ENCODE data around the gene MKNK1. TPM values are rescaled to one million over a fixed set of nuclear protein-coding genes. Genes with fewer than 3 reads are reported as not detected.

Gene MKNK1
- polyA plus RNA-seq, 1 donor = 40.9 TPM

DNA sequence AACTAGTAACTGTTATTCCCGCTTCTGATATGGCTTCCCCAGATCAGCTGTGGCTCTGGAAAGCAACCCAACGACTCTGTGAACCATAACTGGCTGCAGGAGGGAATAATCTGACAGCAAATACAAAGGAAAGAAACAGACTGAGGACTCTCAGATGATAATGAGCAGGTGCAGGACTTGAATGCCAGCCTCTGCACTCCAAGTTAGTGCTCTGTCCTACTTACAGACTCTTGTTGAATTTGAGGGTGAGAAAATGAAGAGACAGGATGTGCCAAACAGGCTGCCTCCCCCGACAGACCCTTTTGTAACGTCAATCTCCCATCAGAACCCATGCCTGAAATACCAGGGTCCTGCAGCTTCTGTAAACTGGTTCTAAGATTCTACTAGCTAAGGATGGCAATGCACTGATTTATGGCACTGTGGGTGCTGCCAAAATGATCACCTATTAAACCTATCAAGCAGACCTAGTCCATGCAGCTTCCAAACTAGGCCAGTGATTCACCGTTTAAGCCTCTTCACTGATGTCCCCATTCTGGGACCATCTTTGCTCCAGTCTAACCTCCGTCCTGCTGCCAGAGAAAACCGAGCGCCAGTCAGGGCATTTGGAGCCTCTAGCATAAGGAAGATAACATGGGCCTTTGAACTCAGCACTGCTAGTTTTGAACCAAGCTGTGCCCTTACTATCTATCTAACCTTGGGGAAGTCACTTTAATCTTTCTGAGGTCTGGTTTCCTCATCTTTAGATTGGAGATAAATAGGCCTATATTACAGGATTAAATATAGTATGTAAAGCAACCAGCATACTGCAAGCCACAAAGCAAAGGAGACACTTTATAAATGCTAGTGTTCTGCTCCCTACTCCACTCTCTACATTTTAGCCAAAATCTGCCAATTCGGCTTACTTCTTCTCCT is 4.8 kb downstream of the MKNK1 start:
- no peaks in the 10 kb centered on the region for H3K36me3 ChIP-seq (ENCODE audit: control insufficient read depth, insufficient read depth, low read length)
- no peaks in the 10 kb centered on the region for H3K27me3 ChIP-seq (ENCODE audit: control insufficient read depth, insufficient read depth, low read length)
- H3K27ac ChIP-seq (ENCODE audit: low read length) = no peak overlapping the region
- WGBS (ENCODE audit: insufficient coverage, low lambda C conversion rate) = 100% methylated on average over 1 of the region's 9 CpGs
- H3K9me3 ChIP-seq (ENCODE audit: control insufficient read depth, low read depth, low read length) = no peaks in the 10 kb centered on the region
- H3K4me1 ChIP-seq (ENCODE audit: control insufficient read depth, insufficient read depth, low read length) = peaks cover 12% of the 10 kb centered on the region
- no peak overlapping the region for H3K4me3 ChIP-seq (ENCODE audit: low read length)
- DNase-seq = no peak

DNA sequence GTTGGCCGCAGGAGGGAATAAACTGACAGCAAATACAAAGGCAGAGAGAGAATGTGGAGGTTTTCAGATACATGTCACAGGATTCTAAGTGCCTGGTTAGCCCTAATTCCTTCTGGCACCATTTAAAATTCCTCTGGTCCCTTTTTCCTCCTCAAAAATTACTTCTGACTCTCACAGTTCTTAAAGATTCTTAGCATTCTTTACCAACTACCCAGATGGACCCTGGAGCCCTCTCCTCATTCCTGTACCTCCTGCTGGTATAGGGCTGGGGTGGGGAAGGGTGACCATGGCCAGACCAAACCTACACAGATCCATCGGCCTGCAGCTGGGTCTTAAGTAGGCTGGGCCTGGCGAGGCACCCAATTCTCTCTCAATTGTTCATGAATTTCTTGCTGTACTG is 7.2 kb downstream of the MKNK1 start:
- no CpG with 5 or more reads among the region's 3 CpGs for WGBS (ENCODE audit: insufficient coverage, low lambda C conversion rate)
- H3K4me3 ChIP-seq (ENCODE audit: low read length) = no peak overlapping the region

DNA sequence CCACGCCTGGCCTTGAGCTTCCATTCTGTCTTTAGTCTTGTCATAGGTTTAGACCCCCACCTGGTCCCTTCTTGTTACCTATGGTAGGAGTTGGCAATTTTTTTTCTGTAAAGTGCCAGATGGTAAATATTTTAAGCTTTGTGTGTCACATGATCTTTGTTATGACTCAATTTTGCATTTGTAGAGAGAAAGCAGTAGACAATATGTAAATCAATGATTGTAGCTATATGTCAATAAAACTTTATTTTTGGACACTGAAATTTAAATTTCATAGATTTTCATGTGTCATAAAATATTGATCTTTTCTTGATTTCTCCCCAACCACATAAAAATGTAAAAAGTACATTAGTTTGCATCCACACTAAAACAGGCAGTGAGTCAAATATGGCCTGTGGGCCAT is 8.0 kb downstream of the MKNK1 start:
- no CpG with 5 or more reads among the region's 1 CpG for WGBS (ENCODE audit: insufficient coverage, low lambda C conversion rate)
- Histone ChIP-seq H3K27ac (ENCODE audit: low read length) (no peak overlapping the region), H3K9me3 (ENCODE audit: control insufficient read depth, low read depth, low read length) (no peaks in the 10 kb centered on the region), H3K4me1 (ENCODE audit: control insufficient read depth, insufficient read depth, low read length) (no peaks in the 10 kb centered on the region), H3K27me3 (ENCODE audit: control insufficient read depth, insufficient read depth, low read length) (no peaks in the 10 kb centered on the region), H3K36me3 (ENCODE audit: control insufficient read depth, insufficient read depth, low read length) (peaks cover 27% of the 10 kb centered on the region), H3K4me3 (ENCODE audit: low read length) (no peak overlapping the region)
- no peak for DNase-seq

More for the DNA sequence above, 7.2 kb downstream of the MKNK1 start:
- Histone ChIP-seq H3K9me3 (ENCODE audit: control insufficient read depth, low read depth, low read length) (no peaks in the 10 kb centered on the region), H3K27me3 (ENCODE audit: control insufficient read depth, insufficient read depth, low read length) (no peaks in the 10 kb centered on the region), H3K4me1 (ENCODE audit: control insufficient read depth, insufficient read depth, low read length) (peaks cover 5% of the 10 kb centered on the region), H3K27ac (ENCODE audit: low read length) (no peak overlapping the region), H3K36me3 (ENCODE audit: control insufficient read depth, insufficient read depth, low read length) (peaks cover 21% of the 10 kb centered on the region)
- no peak for DNase-seq

DNA sequence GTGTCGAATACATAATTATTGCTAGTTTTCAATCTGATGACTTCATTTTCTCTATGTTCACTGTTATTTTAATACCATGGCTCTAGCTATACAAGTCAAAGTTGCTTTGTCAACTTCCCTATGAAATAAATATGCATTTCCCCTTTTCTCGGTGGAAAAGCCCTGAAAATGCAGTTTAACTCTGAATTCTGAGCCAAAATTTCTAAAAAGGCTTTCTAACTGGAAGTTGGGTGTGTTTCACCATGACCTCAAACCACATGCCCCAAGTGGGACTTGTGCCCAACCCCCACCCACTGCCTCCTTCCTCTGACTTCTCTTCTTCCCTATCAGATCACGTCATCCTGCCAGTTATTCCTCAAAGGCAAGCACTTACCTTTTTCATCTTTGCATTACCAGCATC is 8.9 kb downstream of the MKNK1 start:
- 92% methylated on average over 2 of the region's 3 CpGs for WGBS (ENCODE audit: insufficient coverage, low lambda C conversion rate)
- H3K9me3 ChIP-seq (ENCODE audit: control insufficient read depth, low read depth, low read length) = no peaks in the 10 kb centered on the region
- H3K27me3 ChIP-seq (ENCODE audit: control insufficient read depth, insufficient read depth, low read length) = no peaks in the 10 kb centered on the region
- H3K4me1 ChIP-seq (ENCODE audit: control insufficient read depth, insufficient read depth, low read length) = no peaks in the 10 kb centered on the region
- peaks cover 36% of the 10 kb centered on the region for H3K36me3 ChIP-seq (ENCODE audit: control insufficient read depth, insufficient read depth, low read length)
- H3K27ac ChIP-seq (ENCODE audit: low read length) = no peak overlapping the region
- no peak for DNase-seq
- no peak overlapping the region for H3K4me3 ChIP-seq (ENCODE audit: low read length)

- Histone ChIP-seq H3K4me1 (ENCODE audit: control insufficient read depth, insufficient read depth, low read length) (no peaks in the 10 kb centered on the region), H3K36me3 (ENCODE audit: control insufficient read depth, insufficient read depth, low read length) (peaks cover 43% of the 10 kb centered on the region), H3K27me3 (ENCODE audit: control insufficient read depth, insufficient read depth, low read length) (no peaks in the 10 kb centered on the region), H3K4me3 (ENCODE audit: low read length) (no peak overlapping the region), H3K9me3 (ENCODE audit: control insufficient read depth, low read depth, low read length) (no peaks in the 10 kb centered on the region), H3K27ac (ENCODE audit: low read length) (no peak overlapping the region)
- WGBS (ENCODE audit: insufficient coverage, low lambda C conversion rate) = 80% methylated on average over 2 of the region's 5 CpGs
- DNase-seq = no peak
These were observed 10.0 kb downstream of the MKNK1 start for GRCh38 chr1:46594063-46594462.

GRCh38 chr1:46592823-46593222 is 11.2 kb downstream of the MKNK1 start:
- Histone ChIP-seq H3K27me3 (ENCODE audit: control insufficient read depth, insufficient read depth, low read length) (no peaks in the 10 kb centered on the region), H3K9me3 (ENCODE audit: control insufficient read depth, low read depth, low read length) (no peaks in the 10 kb centered on the region), H3K4me3 (ENCODE audit: low read length) (no peak overlapping the region), H3K27ac (ENCODE audit: low read length) (no peak overlapping the region), H3K4me1 (ENCODE audit: control insufficient read depth, insufficient read depth, low read length) (no peaks in the 10 kb centered on the region), H3K36me3 (ENCODE audit: control insufficient read depth, insufficient read depth, low read length) (peaks cover 46% of the 10 kb centered on the region)
- WGBS (ENCODE audit: insufficient coverage, low lambda C conversion rate) = no CpG with 5 or more reads among the region's 4 CpGs
- no peak for DNase-seq

GRCh38 chr1:46589529-46589928 is 14.5 kb downstream of the MKNK1 start:
- no peak overlapping the region for H3K4me3 ChIP-seq (ENCODE audit: low read length)
- H3K4me1 ChIP-seq (ENCODE audit: control insufficient read depth, insufficient read depth, low read length) = no peaks in the 10 kb centered on the region
- peaks cover 62% of the 10 kb centered on the region for H3K36me3 ChIP-seq (ENCODE audit: control insufficient read depth, insufficient read depth, low read length)
- no peak overlapping the region for H3K27ac ChIP-seq (ENCODE audit: low read length)
- no peaks in the 10 kb centered on the region for H3K9me3 ChIP-seq (ENCODE audit: control insufficient read depth, low read depth, low read length)
- no peaks in the 10 kb centered on the region for H3K27me3 ChIP-seq (ENCODE audit: control insufficient read depth, insufficient read depth, low read length)
- no peak for DNase-seq
- WGBS (ENCODE audit: insufficient coverage, low lambda C conversion rate) = no CpG with 5 or more reads among the region's 3 CpGs

- no peak overlapping the region for H3K4me3 ChIP-seq (ENCODE audit: low read length)
- peaks cover 60% of the 10 kb centered on the region for H3K36me3 ChIP-seq (ENCODE audit: control insufficient read depth, insufficient read depth, low read length)
- no peaks in the 10 kb centered on the region for H3K9me3 ChIP-seq (ENCODE audit: control insufficient read depth, low read depth, low read length)
- H3K27ac ChIP-seq (ENCODE audit: low read length) = no peak overlapping the region
- DNase-seq = no peak
- no peaks in the 10 kb centered on the region for H3K4me1 ChIP-seq (ENCODE audit: control insufficient read depth, insufficient read depth, low read length)
- no peaks in the 10 kb centered on the region for H3K27me3 ChIP-seq (ENCODE audit: control insufficient read depth, insufficient read depth, low read length)
- no CpG with 5 or more reads among the region's 7 CpGs for WGBS (ENCODE audit: insufficient coverage, low lambda C conversion rate)
These were observed 17.0 kb downstream of the MKNK1 start for GRCh38 chr1:46587069-46587468.

- no peak for DNase-seq
- no peaks in the 10 kb centered on the region for H3K4me1 ChIP-seq (ENCODE audit: control insufficient read depth, insufficient read depth, low read length)
- no peaks in the 10 kb centered on the region for H3K27me3 ChIP-seq (ENCODE audit: control insufficient read depth, insufficient read depth, low read length)
- peaks cover 51% of the 10 kb centered on the region for H3K36me3 ChIP-seq (ENCODE audit: control insufficient read depth, insufficient read depth, low read length)
- H3K9me3 ChIP-seq (ENCODE audit: control insufficient read depth, low read depth, low read length) = no peaks in the 10 kb centered on the region
- no peak overlapping the region for H3K4me3 ChIP-seq (ENCODE audit: low read length)
- H3K27ac ChIP-seq (ENCODE audit: low read length) = no peak overlapping the region
- no CpG with 5 or more reads among the region's 12 CpGs for WGBS (ENCODE audit: insufficient coverage, low lambda C conversion rate)
These were observed 18.6 kb downstream of the MKNK1 start for GRCh38 chr1:46585312-46585938.

- DNase-seq = no peak
- H3K36me3 ChIP-seq (ENCODE audit: control insufficient read depth, insufficient read depth, low read length) = peaks cover 47% of the 10 kb centered on the region
- H3K27me3 ChIP-seq (ENCODE audit: control insufficient read depth, insufficient read depth, low read length) = no peaks in the 10 kb centered on the region
- no CpG with 5 or more reads among the region's 5 CpGs for WGBS (ENCODE audit: insufficient coverage, low lambda C conversion rate)
- H3K4me1 ChIP-seq (ENCODE audit: control insufficient read depth, insufficient read depth, low read length) = no peaks in the 10 kb centered on the region
- no peak overlapping the region for H3K27ac ChIP-seq (ENCODE audit: low read length)
- H3K9me3 ChIP-seq (ENCODE audit: control insufficient read depth, low read depth, low read length) = no peaks in the 10 kb centered on the region
- H3K4me3 ChIP-seq (ENCODE audit: low read length) = no peak overlapping the region
These were observed 20.6 kb downstream of the MKNK1 start for GRCh38 chr1:46583494-46583893.
